NCI-H2029 (cell line): ENCODE data around the gene HDAC4.

Source experiments
- DNase-seq: peaks from one replicate; lab custom pipeline; 2025; lab: John Stamatoyannopoulos, UW

HDAC4 gene

DNA sequence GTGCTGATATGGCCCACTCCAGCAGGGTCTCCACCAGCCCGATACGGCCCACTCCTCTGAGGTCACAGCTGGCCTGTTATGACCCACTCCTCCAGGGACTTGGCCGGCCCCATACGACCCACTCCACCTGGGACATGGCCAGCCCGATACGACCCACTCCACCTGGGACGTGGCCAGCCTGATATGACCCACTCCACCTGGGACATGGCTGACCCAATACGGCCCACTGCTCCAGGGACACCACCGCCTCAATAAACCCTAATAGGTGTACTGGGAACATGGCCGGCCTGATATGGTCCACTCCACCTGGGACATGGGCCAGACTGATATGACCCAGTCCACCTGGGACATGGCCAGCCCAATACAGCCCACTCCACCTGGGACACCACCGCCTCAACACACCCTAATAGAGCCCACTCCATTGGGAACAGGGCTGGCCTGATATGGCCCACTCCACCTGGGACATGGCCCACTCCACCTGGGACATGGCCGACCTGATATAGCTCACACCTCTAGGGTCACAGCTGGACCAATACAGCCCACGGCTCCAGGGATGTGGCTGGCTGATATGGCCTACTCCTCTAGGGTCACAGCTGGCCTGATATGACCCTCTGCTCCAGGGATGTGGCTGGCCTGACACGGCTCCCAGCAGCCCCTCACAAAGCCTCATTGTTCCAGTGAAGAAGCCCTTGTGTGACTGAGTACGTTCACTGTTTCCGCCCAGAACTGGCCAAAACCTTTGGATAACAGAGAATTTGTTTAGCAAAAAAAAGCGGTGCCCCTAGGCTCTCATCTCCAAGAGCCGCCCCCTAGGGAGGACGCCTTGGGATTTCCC lies 245.6 kb downstream of the HDAC4 start:
- DNase-seq: no peak

DNA sequence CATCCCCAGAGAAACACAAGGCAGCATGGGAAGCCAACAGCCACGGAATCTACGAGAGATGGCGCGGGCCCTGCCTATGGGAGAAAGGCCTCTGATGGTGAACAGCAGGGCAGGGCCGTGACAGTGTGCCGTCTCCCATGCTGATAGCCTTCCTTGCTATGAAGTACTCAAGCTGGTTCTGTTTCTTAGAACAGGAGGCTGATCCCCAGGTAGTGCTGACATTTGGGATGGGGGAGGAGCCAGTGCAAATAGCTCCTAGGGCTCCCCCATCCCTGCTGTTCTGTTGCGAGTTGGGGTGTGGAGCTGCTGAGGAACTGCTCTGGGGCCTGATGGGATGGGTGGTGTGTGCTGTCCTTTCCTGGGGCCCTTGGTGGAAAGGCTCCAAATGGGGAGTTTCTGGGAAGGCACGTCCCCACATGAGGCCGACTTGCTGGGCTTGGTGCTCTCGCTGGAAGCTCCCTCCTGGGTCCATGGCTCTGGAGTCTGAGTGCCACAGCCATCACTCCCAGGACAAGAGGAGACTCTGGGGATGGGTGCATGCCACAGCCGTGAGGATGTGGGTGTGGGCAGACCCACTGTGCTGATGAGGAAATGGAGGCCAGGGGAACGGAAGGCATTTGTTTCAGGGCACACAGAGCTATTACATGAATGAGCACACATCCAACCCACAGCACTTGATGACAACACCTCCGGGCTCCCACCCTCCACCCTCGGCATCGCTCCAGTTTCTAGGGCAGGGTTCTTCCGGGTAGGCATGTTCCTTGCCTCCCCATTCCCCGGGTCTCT lies 246.8 kb downstream of the HDAC4 start:
- DNase-seq: no peak

DNA sequence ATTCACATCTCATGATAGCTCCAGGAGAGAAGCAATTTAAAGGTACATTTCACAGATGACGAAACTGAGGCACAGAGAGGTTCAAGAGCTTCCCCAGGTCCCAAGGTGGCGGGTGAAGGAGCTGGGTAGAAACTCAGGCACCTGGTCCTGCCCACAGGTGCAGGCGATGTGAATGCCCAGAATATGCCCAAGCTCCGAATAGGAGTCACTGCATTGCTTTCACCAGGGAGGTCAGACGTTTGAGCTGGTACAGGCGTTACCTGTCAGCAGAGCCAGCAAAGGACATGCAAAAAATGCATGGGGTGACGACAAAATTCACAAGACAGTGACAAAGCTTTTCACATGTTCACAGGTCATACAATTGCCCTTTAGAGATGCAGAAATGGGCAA lies 247.9 kb downstream of the HDAC4 start:
- DNase-seq: no peak

DNA sequence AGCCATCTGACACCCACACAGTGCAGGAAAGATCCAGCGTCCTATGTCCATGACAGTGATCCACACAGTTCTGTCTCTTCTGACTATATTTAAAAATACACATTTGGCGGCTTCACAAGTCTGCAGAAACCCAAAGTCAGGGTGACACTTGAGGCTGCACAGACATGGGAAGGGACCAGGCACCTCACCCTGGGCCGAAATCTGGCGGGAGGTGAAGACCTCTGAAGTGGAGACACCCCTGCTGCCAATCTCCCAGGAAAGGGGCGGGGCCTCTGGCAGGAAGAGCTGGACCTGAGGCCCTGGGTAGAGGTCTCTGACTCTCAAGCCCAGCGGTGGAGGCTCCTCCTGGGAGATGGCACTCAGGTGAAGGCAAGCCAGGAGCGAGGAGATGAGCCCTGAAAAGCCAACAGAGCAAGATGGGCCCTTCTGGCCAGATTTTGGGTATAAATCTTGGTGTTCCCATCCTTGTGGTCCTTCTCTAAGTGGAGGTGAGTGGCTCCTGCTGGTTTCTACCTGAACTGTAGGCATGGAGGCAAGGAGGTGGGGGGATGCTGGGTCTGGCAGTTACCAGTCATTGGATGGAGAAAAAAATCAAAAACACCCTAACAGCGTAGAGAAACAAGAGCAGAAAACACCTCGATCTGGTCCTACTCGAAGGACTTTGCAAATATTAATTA lies 248.4 kb downstream of the HDAC4 start:
- DNase-seq: no peak

DNA sequence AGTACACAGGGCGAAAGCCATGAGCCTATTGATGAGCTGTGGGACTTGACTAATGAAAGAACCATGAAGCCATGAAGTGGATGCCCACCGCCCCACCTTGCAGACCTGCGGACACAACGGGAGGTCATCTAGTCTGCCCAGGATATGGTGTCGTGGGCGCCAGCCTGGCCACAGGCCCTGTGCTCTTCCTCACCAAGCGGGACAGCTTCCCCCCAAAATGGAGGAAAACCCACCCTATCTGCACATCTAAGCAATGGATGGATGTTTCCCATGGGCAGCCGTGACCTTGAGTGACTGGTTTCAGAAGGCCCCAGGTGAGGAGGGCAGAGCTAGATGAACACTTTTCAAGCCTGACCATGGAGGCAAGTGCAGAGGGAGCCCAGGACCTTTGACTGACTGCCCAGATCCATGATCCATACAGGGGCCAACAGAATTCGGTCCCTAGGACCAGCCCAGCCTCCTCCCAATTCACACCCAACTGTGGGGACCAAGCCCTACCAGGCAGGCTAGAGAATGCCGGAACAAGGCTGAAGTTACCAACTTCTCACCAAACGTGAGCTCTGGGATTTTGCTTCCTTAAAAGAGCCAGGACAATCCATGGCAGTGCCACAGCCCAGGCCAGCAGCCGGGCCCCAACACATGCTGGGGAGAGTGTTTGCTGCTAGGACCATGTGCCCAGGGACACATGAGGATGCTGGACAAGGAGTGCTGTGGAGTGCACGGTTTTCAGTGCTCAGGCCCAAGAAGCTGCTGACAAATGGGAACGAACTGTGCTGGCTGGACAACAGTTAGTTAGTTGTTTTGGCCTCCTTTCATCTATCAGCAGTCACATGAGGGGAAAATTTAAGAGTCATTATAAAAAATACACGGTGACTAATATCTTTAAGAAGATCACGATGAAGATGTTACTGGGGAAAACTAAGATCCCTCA lies 249.4 kb downstream of the HDAC4 start:
- no peak for DNase-seq

DNA sequence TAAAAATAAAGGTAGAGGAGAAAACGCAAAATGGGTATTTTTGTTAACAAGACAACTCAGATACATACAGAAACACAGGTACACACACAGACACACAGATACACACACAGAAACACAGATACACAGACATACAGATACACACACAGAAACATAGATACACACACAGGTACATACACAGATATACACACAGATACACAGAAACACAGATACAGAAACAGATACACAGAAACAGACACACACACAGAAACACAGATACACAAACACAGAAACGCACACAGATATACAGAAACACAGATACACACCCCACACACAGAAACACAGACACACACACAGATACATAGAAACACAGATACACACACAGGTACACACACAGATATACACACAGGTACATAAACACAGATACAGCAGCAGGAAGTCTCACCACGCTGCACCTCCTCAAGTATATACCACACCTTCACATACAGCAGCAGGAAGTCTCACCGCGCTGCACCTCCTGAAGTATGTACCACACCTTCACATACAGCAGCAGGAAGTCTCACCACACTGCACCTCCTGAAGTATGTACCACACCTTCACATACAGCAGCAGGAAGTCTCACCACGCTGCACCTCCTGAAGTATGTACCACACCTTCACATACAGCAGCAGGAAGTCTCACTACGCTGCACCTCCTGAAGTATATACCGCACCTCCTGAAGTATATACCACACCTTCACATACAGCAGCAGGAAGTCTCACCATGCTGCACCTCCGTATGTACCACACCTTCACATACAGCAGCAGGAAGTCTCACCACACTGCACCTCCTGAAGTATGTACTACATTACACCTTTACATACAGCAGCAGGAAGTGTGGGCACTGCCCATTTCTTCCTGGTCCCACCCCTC lies 250.5 kb downstream of the HDAC4 start:
- DNase-seq: no peak

DNA sequence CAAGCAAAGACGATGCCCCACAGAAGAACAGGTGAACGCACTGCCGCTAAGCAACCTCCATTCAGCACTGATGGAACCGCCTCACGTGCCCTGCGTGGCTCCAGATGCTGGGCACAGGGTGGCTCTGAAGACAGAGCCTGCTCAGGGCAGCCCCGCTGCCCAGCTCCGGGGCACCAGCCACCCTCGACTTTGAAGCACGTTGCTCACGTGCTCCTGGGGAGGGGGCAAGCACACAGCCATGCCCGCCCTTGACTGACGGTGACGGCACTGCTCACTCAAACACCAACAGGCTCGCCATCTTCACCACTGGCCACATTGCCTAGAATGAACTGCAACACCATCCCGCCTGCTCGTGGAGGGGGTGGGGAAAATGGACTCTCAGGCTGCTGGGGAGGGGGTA lies 251.3 kb downstream of the HDAC4 start:
- no peak for DNase-seq

DNA sequence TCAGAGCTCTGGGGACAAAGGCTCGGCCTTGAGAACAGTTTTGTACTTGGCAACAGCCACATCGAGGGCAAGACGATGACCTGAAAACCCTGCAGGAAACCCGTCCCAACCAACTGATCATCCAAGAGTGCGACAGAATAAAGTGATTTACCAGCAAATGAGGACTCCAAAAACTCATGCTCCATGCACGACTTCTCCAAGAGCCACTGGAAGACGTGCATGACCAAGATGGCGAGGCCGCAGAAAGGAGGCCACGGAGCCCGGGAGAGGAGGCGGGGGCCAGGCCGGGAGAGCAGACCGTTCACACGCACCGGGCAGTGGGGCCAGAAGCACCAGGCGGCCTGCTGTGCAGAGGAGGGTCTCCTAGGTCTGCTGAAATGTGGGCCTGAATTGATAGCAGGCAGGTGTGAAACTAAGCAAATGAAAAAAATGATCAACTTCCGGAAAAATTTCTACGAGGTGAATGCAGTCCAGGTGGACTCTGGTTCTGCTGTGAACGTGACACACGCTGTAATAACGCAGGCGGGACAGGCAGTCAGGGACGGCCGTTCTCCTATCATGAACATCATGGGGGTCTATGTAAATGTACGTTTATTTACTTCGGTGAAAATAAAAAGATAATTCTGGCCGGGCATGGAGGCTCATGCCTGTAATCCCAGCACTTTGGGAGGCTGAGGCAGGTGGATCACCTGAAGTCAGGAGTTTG lies 252.2 kb downstream of the HDAC4 start:
- no peak for DNase-seq

DNA sequence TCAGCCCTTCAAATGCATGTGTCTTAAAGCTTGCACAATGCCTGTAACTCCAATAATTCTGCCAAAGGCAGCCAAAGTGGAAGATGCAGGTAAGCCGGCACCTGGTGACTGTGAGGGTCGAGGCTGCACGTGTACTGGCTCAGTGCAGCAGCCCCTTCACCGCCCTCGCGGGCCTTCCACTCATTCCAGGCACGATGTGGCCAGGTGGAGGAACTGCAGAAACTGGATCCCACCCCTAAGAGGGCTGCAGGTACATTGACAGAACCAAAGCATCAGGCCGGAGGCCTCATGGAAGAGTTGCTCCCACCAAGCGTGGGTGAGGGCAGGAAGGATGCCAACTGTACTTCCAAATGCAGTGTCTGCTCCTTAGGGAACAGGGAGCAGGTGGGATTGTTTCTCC lies 253.4 kb downstream of the HDAC4 start:
- no peak for DNase-seq

DNA sequence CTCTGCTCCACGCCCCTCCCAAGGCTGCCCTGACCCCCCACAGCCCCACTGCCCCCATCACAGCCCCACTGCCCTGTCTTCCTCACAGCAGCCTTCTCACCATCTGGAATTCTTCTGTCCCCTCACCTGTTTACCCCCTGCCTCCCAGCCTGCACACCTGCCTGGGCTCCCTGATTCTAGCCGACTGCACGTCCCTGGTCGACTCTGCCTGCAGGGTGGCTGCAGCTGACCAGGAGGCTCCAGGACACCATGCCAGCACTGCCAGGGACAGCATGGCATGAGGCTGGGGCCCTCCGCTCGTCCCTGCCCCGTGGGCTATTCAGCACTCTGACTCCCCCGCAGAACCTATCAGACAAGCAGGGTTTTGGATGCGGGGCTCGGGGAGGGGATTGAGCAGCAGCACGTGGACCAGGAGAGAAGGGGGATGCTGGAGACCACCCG lies 254.1 kb downstream of the HDAC4 start:
- DNase-seq: no peak

DNA sequence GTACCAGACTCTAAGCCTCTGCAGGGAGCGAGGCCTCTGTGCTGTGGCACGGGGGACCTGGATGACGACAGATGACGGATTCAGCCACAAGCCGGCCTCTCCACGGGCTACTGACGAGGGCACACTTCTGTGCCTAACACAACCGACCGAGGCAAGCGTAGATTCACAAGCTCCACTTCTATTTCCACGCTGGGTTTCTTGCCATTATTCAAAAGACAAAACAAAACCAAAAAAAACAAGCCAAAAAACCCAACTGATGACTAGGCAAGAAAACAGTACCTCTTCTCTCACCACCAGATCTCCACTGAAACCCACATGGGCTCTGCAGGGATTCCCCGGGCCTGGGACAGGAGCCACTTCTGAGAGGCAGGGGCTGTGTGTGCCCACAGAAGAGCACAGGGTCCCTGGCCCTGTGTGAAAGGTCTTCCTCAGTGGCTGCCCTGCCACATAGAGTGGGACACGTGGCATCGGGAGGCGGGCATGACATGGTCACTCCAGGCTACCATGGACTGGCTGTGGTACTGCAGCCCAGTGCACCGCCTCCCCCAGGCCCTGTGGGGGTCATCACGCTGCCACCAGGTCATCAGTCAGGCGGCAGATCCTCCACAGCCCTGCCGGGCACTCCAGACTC lies 254.7 kb downstream of the HDAC4 start:
- no peak for DNase-seq

DNA sequence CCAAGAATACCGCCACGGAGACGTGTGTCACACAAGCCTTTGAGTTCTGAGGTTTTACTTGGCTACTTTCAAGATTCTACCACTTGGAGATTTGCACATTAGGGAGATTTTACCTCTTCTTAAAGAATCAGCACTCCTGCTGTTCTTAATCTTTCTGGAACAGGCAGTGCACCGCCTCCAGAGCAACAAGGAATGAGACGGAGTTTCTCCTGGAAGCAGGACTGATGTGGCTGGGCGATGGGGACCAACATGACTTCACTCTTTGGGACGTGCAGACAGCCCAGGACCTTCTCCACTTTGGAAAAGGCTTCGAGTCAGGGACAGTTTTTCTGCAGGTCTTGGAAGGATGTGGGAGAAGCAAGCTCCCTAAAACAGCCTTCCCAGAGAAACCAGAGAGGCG lies 255.2 kb downstream of the HDAC4 start:
- no peak for DNase-seq

DNA sequence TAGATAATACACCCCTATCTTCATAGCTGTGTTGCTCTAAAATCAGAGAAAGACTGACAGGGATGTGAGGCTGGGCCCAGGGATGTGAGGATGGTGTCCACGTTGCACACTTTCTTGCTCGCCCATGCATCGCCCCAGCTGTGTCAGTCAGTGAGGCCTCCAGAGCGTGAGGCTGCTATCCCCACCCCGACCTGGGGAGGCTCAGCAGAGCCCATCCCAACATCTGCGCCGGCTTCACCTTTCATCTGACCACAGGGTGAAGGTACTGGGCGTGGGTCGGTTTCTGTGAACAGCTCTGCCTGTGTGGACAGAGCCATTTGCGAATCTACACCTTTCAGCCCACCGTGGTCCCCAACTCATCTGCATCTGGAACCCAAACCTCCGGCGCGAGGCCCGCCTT lies 255.7 kb downstream of the HDAC4 start:
- no peak for DNase-seq

DNA sequence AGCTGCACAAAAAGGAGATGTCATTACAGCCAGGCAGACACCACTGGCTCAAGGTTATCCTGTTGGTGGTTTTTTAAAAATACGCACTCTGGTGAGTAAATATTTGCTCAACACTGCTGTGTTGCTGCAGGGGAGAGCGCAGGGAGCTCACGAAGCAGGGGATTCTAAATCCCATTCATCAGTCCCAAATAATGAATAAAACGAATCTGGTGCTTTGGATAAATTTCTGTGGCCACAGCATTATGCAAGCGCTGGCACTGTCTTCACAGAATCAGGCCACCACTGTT lies 256.2 kb downstream of the HDAC4 start:
- no peak for DNase-seq

DNA sequence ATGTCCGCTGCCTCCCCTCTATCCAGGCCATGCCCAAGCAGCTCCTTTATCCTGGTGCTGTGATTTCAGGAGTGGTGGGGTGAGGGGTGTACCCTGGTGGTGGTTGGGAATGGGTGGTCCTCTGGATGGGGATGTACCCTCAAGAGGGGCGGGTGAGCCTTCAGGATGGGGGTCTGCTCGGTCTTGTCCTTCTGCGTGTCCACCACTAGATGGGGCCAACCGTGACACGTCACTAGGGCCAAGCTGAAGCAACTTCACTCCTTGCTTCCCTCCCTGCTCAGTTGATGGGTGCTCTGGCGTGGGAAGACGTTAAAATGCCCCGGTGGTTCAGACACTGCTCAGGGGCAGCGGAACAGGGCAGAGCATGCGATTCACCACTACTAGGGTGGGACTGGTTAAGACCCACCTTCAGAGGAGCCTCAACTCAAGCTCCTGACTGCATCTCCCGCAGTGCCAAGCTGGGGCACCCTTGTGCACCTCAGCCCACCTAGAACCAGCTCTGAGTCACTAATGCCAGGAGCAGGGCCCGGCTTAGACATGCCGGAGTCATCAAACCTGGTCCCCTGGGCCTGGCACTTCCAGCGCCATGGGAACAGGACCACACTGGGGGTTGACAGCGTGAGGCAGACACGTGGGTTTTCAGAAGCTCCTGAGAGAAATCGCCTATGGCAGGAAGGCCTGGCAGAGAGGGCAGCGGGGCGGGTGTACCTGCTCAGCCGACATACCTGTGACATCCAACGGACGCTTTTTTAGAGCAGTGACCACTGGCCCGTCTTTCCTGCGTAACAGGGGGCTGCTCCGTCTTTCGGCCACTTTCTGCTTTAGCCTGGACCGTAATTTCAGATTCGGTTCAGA lies 256.7 kb downstream of the HDAC4 start:
- no peak for DNase-seq

DNA sequence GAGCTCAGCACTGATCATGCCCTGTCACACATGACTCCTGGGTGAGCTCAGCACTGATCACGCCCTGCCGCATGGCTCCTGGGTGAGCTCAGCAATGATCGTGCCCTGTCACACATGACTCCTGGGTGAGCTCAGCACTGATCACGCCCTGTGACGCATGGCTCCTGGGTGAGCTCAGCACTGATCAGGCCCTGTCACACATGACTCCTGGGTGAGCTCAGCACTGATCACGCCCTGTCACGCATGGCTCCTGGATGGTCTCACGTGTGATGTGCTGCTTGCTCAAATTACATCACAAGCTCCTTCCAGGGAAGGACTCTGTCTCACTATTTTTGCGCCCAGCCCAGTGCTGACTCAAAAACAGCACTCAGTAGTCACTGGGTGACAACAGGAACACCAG lies 258.0 kb downstream of the HDAC4 start:
- DNase-seq: no peak

DNA sequence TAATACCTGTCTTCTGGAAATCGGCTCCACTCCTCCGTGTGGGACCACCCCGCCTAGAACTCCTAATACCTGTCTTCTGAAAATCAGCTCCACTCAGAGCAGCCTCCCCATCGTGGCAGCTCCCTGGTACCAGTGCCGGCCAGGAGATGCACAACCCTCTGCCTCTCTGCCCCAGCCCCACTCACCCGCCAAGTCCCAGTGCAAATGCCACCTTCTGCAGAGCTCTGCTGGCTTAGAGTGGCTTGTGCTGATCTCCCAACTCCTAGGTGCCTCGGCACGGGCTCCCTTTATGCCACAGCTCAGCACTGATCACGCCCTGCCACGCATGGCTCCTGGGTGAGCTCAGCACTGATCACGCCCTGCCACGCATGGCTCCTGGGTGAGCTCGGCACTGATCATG lies 258.5 kb downstream of the HDAC4 start:
- DNase-seq: no peak

DNA sequence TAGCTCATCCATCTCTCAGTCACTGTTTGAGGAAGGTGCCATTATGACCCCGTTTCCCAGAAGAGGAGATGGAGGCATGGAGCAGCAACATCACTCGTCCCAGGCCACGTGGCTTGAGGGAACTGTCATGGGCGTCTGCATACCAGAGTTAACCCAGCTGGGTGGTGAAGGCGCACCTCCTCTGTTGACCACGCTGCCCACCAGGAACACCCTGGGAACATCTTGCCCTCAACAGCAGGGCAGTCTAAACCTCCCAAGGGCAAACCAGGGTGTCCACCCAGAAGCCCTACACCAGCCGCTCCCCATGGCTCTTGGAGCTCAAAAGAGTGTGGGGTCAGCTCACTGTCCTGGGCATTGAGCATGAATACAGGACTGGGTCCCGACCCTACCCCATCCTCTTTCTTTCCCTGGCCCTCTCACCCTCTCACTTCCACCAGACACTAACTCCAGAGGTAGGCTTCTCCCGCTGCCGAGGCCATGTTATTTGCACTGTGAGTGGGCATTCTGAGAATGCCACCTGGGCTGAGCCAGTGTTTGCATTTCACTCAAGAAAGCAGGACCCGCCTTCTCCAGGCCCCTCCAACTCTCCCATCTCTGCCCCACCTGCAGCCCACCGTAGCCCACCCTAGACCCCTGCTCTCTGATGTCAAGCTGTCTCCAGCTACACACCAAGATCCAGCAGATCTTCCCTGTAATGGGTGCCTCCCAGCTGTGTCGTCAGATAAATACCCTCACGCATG lies 259.6 kb downstream of the HDAC4 start:
- no peak for DNase-seq
